HEK293 (cell line): ENCODE data around the gene AURKB.
A peak's percentile ranks its signal among the peaks of the same experiment; 100 is the strongest.

Source experiments
- CTCF ChIA-PET: fragments of 350-600 bp; formaldehyde crosslinking; extraction: SDS; loops from one replicate; lab custom pipeline; 2021; ENCODE audit warnings: antibody characterized with exemption; lab: Yijun Ruan, JAX
- POLR2A ChIA-PET: fragments of 300-600 bp; formaldehyde crosslinking; extraction: SDS; loops from one replicate; lab custom pipeline; 2020; ENCODE audit warnings: antibody characterized with exemption, inconsistent platforms; lab: Yijun Ruan, JAX
- H3K27ac ChIP-seq: fragments of 200-500 bp; sonication (Bioruptor generic); 2 replicates; pipeline ENCODE4 v1.5.1; 2014; ENCODE audit warnings: low read depth, low read length, control low read depth, inconsistent platforms; ENCODE audit errors: extremely low read depth
- H3K36me3 ChIP-seq, 2 experiments: fragments of 200-500 bp in 1 of 2; sonication (Bioruptor generic) in 1 of 2; 1 replicate in 1 of 2; 2 replicates in 1 of 2; pipeline ENCODE4 v1.5.1; 2014 to 2017; ENCODE audit warnings: inconsistent platforms in 2 of 2, low read length in 2 of 2; ENCODE audit not compliant: control insufficient read depth in 2 of 2, insufficient read depth in 1 of 2
- H3K4me1 ChIP-seq: fragments of 200-500 bp; sonication (Bioruptor generic); 2 replicates; pipeline ENCODE4 v1.5.1; 2014; ENCODE audit warnings: mild to moderate bottlenecking, low read length, inconsistent platforms; ENCODE audit not compliant: control insufficient read depth, insufficient read depth
- H3K4me3 ChIP-seq: 2 replicates; pipeline ENCODE4 v1.5.1; 2011; ENCODE audit warnings: low read depth, mild to moderate bottlenecking, control low read depth, low read length, moderate library complexity
- H3K9me3 ChIP-seq: fragments of 200-500 bp; sonication (Bioruptor generic); 2 replicates; pipeline ENCODE4 v1.5.1; 2014; ENCODE audit warnings: low read depth, low read length, inconsistent platforms; ENCODE audit not compliant: control insufficient read depth, insufficient read depth
- KLF1 ChIP-seq: fragments of 450-650 bp; formaldehyde crosslinking; IDR thresholded peaks from 2 replicates; pipeline ENCODE4 v1.5.1; 2016; ENCODE audit warnings: missing biosample characterization, missing genetic modification characterization
- SP7 ChIP-seq: fragments of 450-650 bp; formaldehyde crosslinking; IDR thresholded peaks from 2 replicates; pipeline ENCODE4 v1.5.1; 2016; ENCODE audit warnings: missing biosample characterization, missing genetic modification characterization
- YY2 ChIP-seq: fragments of 450-650 bp; formaldehyde crosslinking; IDR thresholded peaks from 2 replicates; pipeline ENCODE4 v1.5.1; 2016; ENCODE audit warnings: missing biosample characterization, missing genetic modification characterization
- ZBTB48 ChIP-seq: fragments of 450-650 bp; formaldehyde crosslinking; IDR thresholded peaks from 2 replicates; pipeline ENCODE4 v1.5.1; 2016; ENCODE audit warnings: missing biosample characterization, missing genetic modification characterization
- ZNF10 ChIP-seq: fragments of 450-650 bp; formaldehyde crosslinking; IDR thresholded peaks from 2 replicates; pipeline ENCODE4 v1.5.1; 2017; ENCODE audit warnings: missing biosample characterization, missing genetic modification characterization
- ZNF146 ChIP-seq: fragments of 450-650 bp; formaldehyde crosslinking; IDR thresholded peaks from 2 replicates; pipeline ENCODE4 v1.5.1; 2016; ENCODE audit warnings: missing biosample characterization, missing genetic modification characterization
- ZNF148 ChIP-seq: fragments of 450-650 bp; formaldehyde crosslinking; IDR thresholded peaks from 2 replicates; pipeline ENCODE4 v1.5.0; 2017; ENCODE audit warnings: missing biosample characterization, missing genetic modification characterization, borderline replicate concordance
- ZNF184 ChIP-seq: fragments of 450-650 bp; IDR thresholded peaks from 2 replicates; pipeline ENCODE4 v1.5.1; 2018; ENCODE audit warnings: missing biosample characterization, mild to moderate bottlenecking, missing genetic modification characterization
- ZNF2 ChIP-seq: fragments of 450-650 bp; formaldehyde crosslinking; IDR thresholded peaks from 2 replicates; pipeline ENCODE4 v1.5.1; 2016; ENCODE audit warnings: missing biosample characterization, missing genetic modification characterization
- ZNF221 ChIP-seq: fragments of 450-650 bp; formaldehyde crosslinking; IDR thresholded peaks from 2 replicates; pipeline ENCODE4 v1.5.1; 2017; ENCODE audit warnings: missing biosample characterization, missing genetic modification characterization, borderline replicate concordance
- ZNF423 ChIP-seq: fragments of 450-650 bp; formaldehyde crosslinking; IDR thresholded peaks from 2 replicates; pipeline ENCODE4 v1.5.1; 2016; ENCODE audit warnings: missing biosample characterization, missing genetic modification characterization
- ZNF48 ChIP-seq: fragments of 450-650 bp; formaldehyde crosslinking; IDR thresholded peaks from 2 replicates; pipeline ENCODE4 v1.5.1; 2016; ENCODE audit warnings: missing biosample characterization, missing genetic modification characterization
- ZNF501 ChIP-seq: fragments of 450-650 bp; formaldehyde crosslinking; IDR thresholded peaks from 2 replicates; pipeline ENCODE4 v1.5.1; 2016; ENCODE audit warnings: missing biosample characterization, missing genetic modification characterization
- ZNF555 ChIP-seq: fragments of 450-650 bp; formaldehyde crosslinking; conservative IDR thresholded peaks from 2 replicates; pipeline ENCODE4 v1.5.1; 2017; ENCODE audit warnings: missing biosample characterization, mild to moderate bottlenecking, missing genetic modification characterization, inconsistent platforms
- ZNF585B ChIP-seq: fragments of 450-650 bp; formaldehyde crosslinking; IDR thresholded peaks from 2 replicates; pipeline ENCODE4 v1.5.1; 2016; ENCODE audit warnings: missing biosample characterization, missing genetic modification characterization
- ZNF596 ChIP-seq: fragments of 450-650 bp; IDR thresholded peaks from 2 replicates; pipeline ENCODE4 v1.5.0; 2018; ENCODE audit warnings: missing biosample characterization, mild to moderate bottlenecking, missing genetic modification characterization, moderate library complexity
- ZNF600 ChIP-seq: fragments of 450-650 bp; formaldehyde crosslinking; IDR thresholded peaks from 2 replicates; pipeline ENCODE4 v1.5.1; 2016; ENCODE audit warnings: missing biosample characterization, missing genetic modification characterization
- ZNF639 ChIP-seq: fragments of 450-650 bp; formaldehyde crosslinking; IDR thresholded peaks from 2 replicates; pipeline ENCODE4 v1.5.1; 2016; ENCODE audit warnings: missing biosample characterization, missing genetic modification characterization
- ZNF654 ChIP-seq: fragments of 450-650 bp; formaldehyde crosslinking; IDR thresholded peaks from 2 replicates; pipeline ENCODE4 v1.5.1; 2016; ENCODE audit warnings: low read depth, missing biosample characterization, missing genetic modification characterization
- TF ChIP-seq, protein P1 (sequence below): fragments of 450-650 bp; formaldehyde crosslinking; conservative IDR thresholded peaks from 2 replicates; pipeline ENCODE4 v1.5.1; 2016; ENCODE audit warnings: low read depth, missing biosample characterization, missing genetic modification characterization
- TF ChIP-seq, protein P2 (sequence below): fragments of 450-650 bp; formaldehyde crosslinking; IDR thresholded peaks from 2 replicates; pipeline ENCODE4 v1.5.1; 2016; ENCODE audit warnings: missing biosample characterization, missing genetic modification characterization

The AURKB gene

GRCh38 chr17:8209907-8210760 lies at the start of gene AURKB (continued):
- TF ChIP-seq ZNF146 (tag by site-specific recombination), result 0 out of 2 replicates have a peak, but pooled peaks have one; percentile 13
- TF ChIP-seq ZNF501 (tag by site-specific recombination), result peak; percentile 91
- TF ChIP-seq, protein P1, sequence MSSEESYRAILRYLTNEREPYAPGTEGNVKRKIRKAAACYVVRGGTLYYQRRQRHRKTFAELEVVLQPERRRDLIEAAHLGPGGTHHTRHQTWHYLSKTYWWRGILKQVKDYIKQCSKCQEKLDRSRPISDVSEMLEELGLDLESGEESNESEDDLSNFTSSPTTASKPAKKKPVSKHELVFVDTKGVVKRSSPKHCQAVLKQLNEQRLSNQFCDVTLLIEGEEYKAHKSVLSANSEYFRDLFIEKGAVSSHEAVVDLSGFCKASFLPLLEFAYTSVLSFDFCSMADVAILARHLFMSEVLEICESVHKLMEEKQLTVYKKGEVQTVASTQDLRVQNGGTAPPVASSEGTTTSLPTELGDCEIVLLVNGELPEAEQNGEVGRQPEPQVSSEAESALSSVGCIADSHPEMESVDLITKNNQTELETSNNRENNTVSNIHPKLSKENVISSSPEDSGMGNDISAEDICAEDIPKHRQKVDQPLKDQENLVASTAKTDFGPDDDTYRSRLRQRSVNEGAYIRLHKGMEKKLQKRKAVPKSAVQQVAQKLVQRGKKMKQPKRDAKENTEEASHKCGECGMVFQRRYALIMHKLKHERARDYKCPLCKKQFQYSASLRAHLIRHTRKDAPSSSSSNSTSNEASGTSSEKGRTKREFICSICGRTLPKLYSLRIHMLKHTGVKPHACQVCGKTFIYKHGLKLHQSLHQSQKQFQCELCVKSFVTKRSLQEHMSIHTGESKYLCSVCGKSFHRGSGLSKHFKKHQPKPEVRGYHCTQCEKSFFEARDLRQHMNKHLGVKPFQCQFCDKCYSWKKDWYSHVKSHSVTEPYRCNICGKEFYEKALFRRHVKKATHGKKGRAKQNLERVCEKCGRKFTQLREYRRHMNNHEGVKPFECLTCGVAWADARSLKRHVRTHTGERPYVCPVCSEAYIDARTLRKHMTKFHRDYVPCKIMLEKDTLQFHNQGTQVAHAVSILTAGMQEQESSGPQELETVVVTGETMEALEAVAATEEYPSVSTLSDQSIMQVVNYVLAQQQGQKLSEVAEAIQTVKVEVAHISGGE, result peak; percentile 31; the same call in 1 of the 2 replicates
- no peak for TF ChIP-seq ZNF423 (tag by site-specific recombination)
- TF ChIP-seq ZNF2 (tag by site-specific recombination), result peak; percentile 61; the same call in 1 of the 2 replicates
- 0 out of 2 replicates have a peak, but pooled peaks have one; percentile 46 for TF ChIP-seq ZNF184 (tag by site-specific recombination)
- no peak for TF ChIP-seq ZNF48 (tag by site-specific recombination)
- TF ChIP-seq KLF1 (tag by site-specific recombination), result peak; percentile 49; the same call in 1 of the 2 replicates
- no peak for TF ChIP-seq ZNF654

- Histone ChIP-seq H3K4me3 (no peak overlapping the region), H3K9me3 (no peaks in the 10 kb centered on the region), H3K4me1 (no peaks in the 10 kb centered on the region), H3K36me3 (peaks cover 52 to 84% of the 10 kb centered on the region in 2 experiments), H3K27ac (no peak overlapping the region)
- CTCF ChIA-PET, result interaction anchor here (0.5 to 0.7 kb wide), 2 partner anchors 42 to 1271 kb away, joined by 3 read pairs; no protein-coding TSS in a partner anchor
- TF ChIP-seq ZNF596 (no peak), SP7 (tag by site-specific recombination) (no peak), YY2 (tag by site-specific recombination) (no peak), ZNF221 (tag by site-specific recombination) (no peak), ZBTB48 (no peak), ZNF639 (tag by site-specific recombination) (no peak), ZNF585B (tag by site-specific recombination) (no peak), ZNF10 (tag by site-specific recombination) (no peak), ZNF600 (tag by site-specific recombination) (no peak), ZNF555 (no peak), ZNF148 (tag by site-specific recombination) (no peak)
- TF ChIP-seq, protein P2, sequence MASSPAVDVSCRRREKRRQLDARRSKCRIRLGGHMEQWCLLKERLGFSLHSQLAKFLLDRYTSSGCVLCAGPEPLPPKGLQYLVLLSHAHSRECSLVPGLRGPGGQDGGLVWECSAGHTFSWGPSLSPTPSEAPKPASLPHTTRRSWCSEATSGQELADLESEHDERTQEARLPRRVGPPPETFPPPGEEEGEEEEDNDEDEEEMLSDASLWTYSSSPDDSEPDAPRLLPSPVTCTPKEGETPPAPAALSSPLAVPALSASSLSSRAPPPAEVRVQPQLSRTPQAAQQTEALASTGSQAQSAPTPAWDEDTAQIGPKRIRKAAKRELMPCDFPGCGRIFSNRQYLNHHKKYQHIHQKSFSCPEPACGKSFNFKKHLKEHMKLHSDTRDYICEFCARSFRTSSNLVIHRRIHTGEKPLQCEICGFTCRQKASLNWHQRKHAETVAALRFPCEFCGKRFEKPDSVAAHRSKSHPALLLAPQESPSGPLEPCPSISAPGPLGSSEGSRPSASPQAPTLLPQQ (tag by site-specific recombination), result no peak
- POLR2A ChIA-PET, result interaction anchor here (2.0 kb wide), 1 partner anchor 10 kb away, joined by 6 read pairs; the partner anchor contains the start of gene CTC1
Observed at GRCh38 chr17:8257801-8258200, 47.4 kb upstream of the AURKB start.
